ENCODE results near the gene GLP2R. TPM values are rescaled to one million over a fixed set of nuclear protein-coding genes. Genes with fewer than 3 reads are reported as not detected.

GLP2R gene
- polyA plus RNA-seq, 1 donor = not detected

- no peak for DNase-seq
Observed at GRCh38 chr17:9925457-9925856, 99.7 kb downstream of the GLP2R start.

DNA sequence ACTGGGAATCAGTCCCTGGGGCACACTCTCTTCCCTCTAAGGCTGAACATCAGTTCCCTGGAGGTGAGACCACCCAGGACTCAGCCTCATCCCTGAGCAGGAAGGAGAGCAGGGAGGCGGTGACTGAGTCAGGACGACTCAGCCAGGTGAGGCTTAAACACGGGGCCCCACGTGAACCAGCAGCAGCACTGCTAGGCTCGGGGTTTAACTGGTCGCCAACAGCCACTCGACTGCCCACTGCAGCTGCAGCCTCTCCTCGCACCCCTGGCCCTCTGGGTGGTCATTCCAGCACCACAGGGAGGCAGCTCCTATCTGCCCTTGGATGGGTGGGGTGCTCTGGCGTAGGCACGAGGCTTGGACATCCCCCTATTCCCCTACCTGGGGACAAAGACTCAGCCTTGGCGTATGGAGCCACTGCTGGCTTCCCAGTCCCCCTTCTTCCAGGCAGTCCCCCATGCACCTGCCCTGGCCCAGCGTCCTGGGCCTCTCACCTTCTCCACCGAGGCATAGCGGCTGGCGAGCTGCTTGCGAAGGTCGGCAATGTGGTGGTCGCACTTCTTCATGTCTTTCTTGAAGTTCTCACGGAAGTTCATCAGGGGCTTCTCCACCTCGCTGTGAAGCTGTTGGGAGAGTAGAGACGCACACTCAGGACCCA is 100.6 kb downstream of the GLP2R start:
- no peak for DNase-seq

DNA sequence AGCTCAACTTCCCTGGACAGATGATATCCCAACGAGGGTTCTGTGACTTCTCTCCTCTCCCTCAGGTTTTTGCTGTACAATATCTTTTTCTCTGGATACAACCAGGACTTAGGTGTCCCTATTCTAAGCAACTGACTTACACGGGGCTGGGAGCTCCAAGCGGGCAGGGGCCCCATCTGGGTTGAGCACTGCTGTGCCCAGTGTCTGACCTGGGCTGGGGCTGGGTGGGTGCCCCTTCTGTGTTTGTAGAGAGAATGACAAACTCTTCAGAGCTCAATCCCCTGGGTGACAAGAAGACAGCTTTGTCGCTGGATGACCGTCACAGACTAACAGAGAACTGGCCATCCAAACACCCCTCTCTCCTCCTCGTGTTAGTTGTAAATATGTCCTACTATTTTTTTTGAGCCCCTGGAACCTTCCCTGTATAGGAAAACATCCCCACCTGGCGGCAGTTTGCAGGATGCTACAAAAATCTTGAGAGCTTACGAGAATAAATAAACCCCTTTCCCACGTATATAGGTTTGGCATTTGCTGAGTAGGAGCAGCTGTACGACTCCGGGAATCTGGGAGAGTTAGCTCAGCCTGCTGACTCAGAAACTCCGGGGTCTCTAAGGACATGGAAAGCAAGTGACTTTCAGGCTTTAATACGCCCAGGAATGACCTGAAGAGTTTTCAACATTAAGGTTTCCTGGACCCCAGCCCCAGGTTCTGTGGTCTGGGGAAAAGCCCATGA is 103.0 kb downstream of the GLP2R start:
- peak; percentile 83 for DNase-seq

GRCh38 chr17:9929871-9930270 is 104.1 kb downstream of the GLP2R start:
- no peak for DNase-seq

DNA sequence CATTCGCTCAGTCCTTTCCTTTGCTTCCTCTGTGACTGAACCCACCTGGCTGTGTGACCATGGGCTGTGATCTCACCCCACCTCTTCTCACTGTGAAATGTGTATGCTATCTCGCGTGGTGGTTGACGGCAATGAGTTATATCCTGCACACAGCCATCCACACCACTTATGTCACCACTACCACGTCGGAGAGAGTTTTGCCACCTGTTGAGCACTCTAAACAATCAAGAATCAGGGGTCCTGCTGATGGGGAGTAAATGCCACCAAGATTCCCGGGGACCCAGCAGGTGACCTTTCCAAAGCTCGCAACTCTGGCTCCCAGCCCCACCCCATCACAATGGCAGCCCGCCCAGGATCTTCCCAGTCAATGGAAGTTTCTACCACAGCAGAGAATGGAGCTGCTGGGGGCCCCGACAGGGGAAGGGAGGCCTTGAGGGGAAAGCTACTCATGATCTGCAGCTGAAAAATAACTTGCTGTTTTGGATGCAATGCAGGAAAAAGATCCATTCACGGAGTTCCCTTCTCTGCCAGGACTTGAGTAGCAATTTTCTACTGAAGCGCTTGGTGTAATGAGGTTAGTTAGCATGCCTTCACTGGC is 105.5 kb downstream of the GLP2R start:
- DNase-seq = peak; percentile 42

GRCh38 chr17:9932491-9932890 is 106.8 kb downstream of the GLP2R start:
- DNase-seq = no peak

- DNase-seq = no peak
Observed at GRCh38 chr17:9934331-9934730, 108.6 kb downstream of the GLP2R start.

- no peak for DNase-seq
Observed at GRCh38 chr17:9935408-9935807, 109.7 kb downstream of the GLP2R start.

GRCh38 chr17:9936095-9936494 is 110.4 kb downstream of the GLP2R start:
- DNase-seq = no peak

DNA sequence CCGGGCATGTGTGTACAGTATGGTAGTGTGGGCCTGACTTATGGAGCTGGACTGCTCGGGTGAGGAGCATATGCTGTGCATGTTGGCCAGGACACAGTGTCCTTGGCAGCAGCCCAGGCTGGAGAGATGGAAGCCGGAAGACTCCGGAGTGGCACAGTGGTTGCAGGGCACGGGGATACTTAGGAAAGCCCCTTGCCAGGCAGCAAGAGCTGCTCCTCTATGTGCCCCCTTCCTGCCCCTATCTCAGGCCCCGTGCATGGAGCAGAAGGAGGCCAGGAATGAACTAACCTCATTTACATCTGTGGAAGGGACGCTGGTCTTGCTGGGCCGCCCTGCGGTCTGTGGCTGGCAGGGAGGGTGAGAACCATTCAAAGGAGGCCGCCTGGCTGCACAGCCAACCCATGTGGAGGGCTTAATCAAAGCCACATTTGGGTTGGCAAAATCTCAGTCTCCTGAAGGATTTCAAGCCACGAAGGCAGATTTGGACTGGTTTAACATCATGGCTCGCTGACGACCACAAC is 111.6 kb downstream of the GLP2R start:
- peak; percentile 79 for DNase-seq

GRCh38 chr17:9937901-9938300 is 112.2 kb downstream of the GLP2R start:
- no peak for DNase-seq

DNA sequence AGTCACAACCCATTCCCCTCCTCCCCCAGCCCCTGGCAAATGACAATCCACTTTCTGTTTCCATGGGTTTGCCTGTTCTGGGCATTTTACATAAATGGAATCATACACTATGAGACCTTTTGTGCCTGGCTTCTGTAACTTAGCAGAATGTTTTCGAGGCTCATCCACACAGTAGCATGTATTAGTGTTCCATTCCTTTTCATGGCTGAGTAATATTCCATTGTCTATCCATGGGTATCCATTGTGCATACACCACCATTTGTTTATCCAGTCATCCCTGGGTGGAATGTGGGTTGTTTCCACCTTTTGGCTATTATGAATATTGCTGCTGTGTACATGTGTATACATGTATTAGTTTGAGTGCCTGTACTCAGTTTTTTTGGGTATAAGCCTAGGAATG is 113.0 kb downstream of the GLP2R start:
- DNase-seq = no peak

DNA sequence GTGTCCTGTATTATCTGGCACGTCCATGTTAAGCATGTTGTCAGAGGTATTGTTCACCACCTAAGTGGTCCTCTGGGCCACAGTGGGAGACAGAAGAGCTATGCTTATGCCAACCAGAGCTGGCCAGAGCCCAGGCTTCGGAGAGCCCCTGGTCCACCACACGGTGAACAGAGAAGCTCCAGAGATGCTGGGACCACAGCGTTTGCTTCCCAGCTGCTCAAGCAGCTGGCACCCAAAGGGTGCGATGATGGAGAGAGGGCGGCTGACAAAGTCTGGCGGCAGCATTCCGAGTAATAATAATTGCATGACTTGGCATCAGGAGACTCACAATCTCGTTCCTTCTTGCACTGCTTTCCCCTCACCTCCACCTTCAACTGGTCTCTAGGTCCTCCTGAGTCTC is 115.1 kb downstream of the GLP2R start:
- no peak for DNase-seq

DNA sequence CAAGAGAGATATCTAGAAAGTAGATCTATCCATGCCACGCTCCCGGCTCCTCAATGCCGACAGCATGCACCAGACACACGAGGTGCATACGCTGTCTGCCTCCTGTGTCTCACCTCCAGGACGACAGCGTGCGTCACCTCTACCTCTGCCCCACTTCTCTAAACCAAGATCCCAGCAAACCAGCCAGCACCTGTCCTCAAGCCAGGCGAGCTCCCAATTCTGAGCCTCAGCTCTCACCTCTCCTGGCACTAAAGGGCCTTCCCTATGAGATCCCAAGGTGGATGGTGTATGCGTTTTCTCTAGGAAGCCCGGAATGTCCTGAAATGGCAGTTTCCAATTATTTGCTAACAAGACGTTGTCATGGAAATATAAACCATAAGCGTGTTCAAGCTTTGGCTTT is 115.6 kb downstream of the GLP2R start:
- DNase-seq = no peak

Other genes with a start within 250 kb of the GLP2R start
- gene CFAP52, start 249.3 kb upstream of the GLP2R start, polyA plus RNA-seq (ENCODE audit: insufficient read length) = 0.43 TPM
- 0.81 TPM for gene USP43, start 180.4 kb upstream of the GLP2R start, polyA plus RNA-seq (ENCODE audit: insufficient read length)
- gene DHRS7C, start 34.3 kb upstream of the GLP2R start, polyA plus RNA-seq (ENCODE audit: insufficient read length) = 118 TPM
- gene GSG1L2, start 3.8 kb upstream of the GLP2R start, polyA plus RNA-seq (ENCODE audit: insufficient read length) = not detected
- gene RCVRN, start 79.3 kb downstream of the GLP2R start, polyA plus RNA-seq (ENCODE audit: insufficient read length) = 1.1 TPM

All from hindlimb muscle (tissue), 1 donor.